GM20000 (cell line): ENCODE measurements around the gene C1QBP.

Experiments used
- DNase-seq: peaks from one replicate; pipeline ENCODE4 v3.0.0; 2012; ENCODE audit warnings: low spot score
- TF ChIP-seq, protein P1 (sequence below): IDR thresholded peaks from 2 replicates; pipeline ENCODE4 v1.5.1; 2012; ENCODE audit warnings: mild to moderate bottlenecking, control low read depth; ENCODE audit errors: extremely low read depth, missing control alignments

Gene C1QBP

DNA sequence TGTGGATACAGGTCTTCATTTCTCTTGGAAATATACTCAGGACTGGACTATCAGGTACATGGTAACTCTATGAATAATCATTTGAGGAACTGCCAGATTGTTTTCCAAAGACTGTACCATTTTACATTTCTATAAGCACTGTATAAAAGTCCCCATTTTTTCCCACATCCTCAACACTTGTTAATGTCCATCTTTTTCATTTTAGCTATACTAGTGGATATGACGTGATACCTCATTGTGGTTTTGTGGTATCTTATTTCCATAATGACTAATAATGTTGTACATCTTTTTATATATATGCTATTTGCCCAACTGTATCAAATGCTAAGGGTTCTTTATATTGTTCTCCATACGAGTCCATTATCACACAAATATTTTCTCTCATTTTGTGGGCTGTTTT is 42.3 kb downstream of the C1QBP start:
- no peak for DNase-seq
- TF ChIP-seq, protein P1, sequence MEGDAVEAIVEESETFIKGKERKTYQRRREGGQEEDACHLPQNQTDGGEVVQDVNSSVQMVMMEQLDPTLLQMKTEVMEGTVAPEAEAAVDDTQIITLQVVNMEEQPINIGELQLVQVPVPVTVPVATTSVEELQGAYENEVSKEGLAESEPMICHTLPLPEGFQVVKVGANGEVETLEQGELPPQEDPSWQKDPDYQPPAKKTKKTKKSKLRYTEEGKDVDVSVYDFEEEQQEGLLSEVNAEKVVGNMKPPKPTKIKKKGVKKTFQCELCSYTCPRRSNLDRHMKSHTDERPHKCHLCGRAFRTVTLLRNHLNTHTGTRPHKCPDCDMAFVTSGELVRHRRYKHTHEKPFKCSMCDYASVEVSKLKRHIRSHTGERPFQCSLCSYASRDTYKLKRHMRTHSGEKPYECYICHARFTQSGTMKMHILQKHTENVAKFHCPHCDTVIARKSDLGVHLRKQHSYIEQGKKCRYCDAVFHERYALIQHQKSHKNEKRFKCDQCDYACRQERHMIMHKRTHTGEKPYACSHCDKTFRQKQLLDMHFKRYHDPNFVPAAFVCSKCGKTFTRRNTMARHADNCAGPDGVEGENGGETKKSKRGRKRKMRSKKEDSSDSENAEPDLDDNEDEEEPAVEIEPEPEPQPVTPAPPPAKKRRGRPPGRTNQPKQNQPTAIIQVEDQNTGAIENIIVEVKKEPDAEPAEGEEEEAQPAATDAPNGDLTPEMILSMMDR: no peak

DNA sequence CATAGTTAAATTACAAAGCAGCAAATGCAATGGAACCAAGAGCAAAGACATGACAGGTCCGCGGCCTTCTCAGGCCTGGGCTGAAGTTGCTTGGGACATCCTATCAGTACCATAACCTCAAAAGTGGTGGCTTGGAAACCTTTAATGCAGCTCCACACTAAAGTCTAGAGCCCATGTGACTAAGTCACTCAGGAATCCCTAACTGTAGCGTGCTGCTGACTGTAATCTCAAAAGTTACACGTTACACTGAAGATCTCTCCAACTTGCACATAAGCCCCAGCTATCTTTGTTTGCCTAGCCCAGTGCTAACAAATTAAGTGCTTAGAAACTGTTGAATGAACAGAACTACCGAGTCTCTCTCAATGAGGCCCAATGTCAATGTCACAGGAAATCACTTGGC is 47.3 kb downstream of the C1QBP start:
- DNase-seq: no peak
- TF ChIP-seq, protein P1: no peak
